HG03139 (cell line): Measurements from ENCODE around the gene FTCD.
"Not testable (repeated sequence)": the region's sequence is repeated elsewhere in the genome, so short reads cannot be mapped to it uniquely, and the experiment has no call there.

Source experiments
- ATAC-seq: cut with Tn5 transposase; IDR thresholded peaks from one replicate; pipeline ENCODE4 v1.9.1; 2021; ENCODE audit not compliant: unreplicated experiment

Gene FTCD

DNA sequence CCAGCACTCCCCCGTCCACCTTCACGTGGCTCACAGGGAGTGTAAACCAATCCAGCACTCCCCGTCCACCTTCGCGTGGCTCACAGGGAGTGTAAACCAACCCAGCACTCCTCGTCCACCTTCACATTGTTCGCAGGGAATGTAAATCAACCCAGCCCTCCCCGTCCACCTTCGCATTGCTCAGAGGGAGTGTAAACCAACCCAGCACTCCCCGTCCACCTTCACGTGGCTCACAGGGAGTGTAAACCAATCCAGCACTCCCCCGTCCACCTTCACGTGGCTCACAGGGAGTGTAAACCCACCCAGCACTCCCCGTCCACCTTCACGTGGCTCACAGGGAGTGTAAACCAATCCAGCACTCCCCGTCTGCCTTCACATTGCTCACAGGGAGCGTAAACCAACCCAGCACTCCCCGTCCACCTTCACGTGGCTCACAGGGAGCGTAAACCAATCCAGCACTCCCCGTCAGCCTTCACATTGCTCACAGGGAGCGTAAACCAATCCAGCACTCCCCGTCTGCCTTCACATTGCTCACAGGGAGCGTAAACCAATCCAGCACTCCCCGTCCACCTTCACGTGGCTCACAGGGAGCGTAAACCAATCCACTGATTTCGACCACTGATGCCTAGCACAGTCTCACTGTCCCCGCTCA is 14.9 kb downstream of the FTCD start:
- not testable (repeated sequence) for ATAC-seq

DNA sequence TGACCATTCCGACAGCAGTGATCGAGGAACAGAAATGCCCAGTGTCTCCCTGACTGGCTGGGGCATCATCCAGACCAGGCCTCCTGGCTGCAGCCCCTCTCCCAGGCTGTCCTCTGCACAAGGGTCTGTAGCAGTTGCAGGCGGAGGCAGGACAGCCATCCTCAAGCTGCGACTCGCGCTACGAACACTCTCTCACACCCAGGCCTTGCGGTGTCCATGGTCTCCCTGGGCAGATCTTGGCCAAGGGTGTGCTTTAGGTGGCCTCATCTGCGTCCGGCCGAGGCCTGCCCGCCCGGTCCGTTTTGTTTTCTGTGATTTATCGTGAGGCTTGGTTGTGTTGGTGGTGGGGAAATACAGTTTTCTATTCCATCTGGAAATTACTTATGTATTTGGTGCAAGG is 15.7 kb downstream of the FTCD start:
- no peak for ATAC-seq

DNA sequence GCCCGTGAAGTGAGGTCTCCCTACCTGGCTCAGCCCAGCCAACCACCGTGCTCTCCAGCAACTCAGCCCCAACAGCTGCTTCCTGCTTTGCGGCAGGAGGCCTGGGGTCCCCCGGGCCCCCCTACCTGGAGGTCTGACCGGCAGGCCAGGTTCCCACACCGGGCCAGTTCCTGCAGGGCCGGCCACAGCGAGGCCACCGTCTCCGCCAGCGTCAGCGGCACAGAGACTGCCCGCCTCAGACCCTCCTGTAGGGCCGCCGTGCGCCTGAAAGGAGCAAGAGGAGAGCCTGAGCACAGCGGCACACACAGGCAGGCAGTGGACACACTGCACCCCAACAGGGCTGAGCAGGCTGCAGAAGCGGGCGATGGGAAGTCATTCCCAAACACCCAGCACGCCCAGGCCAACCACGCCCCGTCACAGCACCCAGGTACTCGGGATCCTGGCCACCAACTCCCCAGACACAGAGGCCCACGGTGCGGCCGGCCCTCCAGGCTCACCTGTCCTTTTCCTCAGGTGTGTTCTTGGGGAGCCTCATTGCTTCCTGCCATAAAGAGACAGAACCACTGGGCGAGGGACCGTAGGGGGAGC is 16.9 kb downstream of the FTCD start:
- no peak for ATAC-seq

DNA sequence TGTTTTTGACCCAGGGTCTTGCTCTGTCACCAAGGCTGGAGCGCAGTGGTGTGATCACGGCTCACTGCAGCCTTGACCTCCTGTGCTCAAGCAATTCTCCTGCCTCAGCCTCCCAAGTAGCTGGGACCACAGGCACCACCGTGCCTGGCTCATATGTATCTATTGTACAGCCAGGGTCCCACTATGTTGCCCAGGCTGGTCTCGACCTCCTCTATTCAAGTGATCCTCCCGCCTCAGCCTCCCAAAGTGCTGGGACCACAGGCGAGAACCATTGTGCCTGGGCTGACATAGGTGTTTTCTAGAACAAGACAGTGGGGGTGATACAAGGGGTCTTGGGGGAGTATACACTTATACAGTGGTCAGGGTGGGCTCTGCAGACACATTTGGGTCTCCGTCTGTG is 17.5 kb downstream of the FTCD start:
- no peak for ATAC-seq

DNA sequence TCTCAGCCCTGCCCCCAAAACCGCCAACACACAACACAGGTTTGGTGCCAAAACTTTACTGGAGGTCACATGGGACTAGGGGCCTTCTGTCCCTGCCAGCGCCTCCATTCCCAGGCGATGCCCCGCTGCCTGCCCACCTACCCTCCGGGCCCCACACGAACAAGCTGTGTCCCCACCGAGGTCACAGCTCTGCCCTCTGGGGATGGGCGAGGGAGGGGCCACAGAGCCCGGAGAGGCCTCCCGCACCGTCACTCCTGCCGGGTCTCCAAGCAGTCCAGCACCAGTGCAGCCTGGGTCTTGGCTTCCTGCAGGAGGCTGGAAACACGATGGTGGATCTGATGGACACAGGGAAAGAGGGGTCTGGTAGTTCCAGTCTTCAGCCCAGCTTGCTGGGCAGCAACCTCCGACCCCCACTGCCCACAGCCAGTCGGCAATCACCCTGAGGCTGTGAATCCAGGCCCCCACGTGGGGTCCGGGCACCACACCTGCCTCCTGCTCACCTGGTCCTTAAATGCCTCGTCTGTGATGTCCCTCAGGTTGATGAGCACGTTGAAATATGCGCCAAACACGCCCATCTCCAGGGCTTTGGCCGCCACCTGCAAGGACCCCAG is 18.5 kb downstream of the FTCD start:
- ATAC-seq = no peak

DNA sequence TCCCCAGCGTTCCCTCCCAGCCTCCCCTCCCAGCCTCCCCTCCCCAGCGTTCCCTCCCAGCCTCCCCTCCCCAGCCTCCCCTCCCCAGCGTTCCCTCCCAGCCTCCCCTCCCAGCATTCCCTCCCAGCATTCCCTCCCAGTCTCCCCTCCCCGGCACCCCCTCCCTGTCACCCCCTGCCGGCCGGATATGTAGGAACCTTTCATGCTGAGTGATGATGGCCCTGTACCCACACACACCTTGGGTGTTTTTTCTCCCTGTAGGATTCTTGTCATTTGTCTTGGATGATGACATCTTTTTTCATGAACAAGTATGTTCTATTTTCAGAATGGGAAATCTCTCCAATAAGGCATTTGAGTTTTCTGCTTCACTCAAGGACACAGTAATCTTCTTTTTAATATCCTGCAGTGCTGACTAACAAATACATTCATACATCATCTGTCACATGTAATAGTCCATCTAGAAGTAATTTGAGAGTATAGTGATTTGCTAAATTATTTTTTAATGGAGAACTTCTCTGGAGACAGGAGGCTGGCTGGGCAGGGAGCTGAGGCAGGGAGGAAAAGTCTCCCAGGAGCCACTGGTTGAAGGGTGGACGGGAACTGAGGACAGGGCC is 19.5 kb downstream of the FTCD start:
- ATAC-seq = no peak

DNA sequence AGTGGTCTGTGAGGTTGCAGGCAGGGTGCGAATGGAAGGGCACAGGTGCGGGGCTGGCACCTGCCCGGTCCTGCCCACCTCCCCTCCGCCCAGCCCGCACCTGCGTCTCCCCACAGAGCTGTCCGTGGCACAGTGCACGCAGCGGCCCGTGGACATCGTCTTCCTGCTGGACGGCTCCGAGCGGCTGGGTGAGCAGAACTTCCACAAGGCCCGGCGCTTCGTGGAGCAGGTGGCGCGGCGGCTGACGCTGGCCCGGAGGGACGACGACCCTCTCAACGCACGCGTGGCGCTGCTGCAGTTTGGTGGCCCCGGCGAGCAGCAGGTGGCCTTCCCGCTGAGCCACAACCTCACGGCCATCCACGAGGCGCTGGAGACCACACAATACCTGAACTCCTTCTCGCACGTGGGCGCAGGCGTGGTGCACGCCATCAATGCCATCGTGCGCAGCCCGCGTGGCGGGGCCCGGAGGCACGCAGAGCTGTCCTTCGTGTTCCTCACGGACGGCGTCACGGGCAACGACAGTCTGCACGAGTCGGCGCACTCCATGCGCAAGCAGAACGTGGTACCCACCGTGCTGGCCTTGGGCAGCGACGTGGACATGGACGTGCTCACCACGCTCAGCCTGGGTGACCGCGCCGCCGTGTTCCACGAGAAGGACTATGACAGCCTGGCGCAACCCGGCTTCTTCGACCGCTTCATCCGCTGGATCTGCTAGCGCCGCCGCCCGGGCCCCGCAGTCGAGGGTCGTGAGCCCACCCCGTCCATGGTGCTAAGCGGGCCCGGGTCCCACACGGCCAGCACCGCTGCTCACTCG is 23.3 kb downstream of the FTCD start:
- ATAC-seq = no peak

DNA sequence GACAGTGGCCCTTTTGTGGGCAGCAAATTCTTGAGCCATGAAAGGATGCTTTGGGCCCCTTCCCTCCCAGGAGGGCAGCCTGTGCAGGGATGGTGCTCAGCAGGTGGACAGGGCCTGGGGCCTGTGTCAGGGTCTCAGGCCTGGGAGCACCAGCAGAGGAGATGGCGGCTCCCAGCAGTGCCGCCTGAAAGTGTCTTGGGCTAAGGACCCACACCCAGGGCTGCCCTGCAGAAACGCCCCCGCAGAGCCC is 23.9 kb downstream of the FTCD start:
- ATAC-seq = no peak

DNA sequence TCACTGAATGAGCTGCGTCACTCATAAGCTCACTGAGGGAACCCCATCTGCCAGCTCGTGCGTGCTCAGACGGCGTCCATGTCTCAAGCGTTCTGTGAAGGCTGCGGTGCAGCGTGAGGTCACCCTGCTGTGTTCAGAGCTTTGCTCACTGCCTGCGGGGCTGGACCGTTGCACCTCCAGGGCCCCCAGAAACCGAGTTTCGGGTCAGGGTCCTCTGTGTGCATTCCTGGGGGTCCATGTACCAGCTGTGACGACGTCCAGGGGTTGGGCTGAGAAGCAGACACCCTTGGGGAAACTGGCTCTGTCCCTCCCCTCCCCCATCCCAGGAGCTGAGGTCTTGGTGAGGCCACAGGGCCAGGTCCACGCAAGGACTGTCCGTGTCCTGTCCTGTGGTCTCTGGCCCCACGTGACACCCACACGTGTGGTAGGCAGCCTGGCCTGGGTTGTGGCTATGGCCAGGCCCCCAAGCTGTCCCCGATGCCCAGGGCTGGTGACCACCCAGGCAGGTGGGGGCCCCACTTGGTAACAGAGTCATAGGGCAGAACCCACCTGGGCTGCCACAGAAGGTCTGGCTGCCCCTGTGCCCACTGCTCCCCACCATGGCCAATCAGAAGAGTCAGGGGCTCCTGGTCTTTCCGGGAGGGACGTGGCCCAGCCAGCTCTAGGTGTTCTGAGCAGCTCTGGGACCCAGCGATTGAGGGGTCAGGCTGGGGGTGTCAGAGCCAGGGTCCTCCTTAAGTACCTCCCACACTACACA is 24.4 kb downstream of the FTCD start:
- ATAC-seq = no peak

DNA sequence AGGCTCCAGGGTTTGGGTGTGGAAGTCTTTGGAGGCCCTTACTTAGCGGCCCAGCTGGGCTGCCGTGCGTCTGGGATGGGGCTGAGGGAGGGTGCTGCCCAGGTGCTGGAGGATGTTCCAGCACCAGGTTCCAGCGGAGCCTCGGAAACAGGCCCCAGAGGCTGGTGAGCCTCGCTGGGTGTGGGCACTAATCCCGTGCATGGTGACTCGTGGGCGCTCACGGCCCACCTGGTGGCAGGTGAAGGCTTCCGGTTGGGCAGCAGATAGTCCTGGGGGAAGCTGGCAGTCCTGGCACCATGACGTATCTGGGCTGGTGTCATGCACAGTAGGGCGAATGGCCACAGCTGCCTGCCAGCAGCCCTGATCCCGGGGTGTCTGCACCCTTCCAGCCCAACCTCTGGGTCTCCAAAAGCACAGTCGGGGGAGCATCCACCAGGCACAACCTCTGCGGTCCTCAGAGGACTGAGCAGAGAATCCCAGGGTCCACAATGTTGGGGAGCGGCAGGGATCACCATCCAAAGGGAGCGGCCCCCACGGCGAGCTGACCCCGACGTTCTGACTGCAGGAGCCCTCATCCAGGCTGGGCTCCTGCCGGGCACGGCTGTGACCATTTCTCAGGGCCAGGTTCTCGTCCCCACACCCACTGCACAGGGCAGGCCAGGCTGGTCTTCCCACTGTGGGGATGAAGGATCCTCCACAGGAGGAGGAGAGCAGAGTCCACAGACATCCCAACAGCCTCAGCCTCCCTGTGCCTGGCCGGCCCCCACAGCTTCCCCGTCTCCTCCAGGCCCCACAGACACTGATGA is 25.3 kb downstream of the FTCD start:
- ATAC-seq = no peak

DNA sequence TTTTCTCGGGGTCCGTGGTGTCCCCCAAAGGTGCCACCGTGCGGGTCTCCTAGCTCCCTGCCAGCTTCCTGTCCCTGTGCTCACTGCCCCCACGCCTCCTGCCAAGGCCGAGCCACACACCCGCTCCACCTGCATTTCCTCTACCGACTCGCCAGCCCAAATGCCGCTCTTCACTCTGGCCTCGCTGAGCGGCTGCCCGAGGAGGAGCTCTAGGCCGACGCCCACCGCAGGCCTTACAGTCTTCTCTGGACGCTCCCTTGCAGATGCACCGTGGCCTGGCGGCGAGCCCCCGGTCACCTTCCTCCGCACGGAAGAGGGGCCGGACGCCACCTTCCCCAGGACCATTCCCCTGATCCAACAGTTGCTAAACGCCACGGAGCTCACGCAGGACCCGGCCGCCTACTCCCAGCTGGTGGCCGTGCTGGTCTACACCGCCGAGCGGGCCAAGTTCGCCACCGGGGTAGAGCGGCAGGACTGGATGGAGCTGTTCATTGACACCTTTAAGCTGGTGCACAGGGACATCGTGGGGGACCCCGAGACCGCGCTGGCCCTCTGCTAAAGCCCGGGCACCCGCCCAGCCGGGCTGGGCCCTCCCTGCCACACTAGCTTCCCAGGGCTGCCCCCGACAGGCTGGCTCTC is 26.3 kb downstream of the FTCD start:
- no peak for ATAC-seq

DNA sequence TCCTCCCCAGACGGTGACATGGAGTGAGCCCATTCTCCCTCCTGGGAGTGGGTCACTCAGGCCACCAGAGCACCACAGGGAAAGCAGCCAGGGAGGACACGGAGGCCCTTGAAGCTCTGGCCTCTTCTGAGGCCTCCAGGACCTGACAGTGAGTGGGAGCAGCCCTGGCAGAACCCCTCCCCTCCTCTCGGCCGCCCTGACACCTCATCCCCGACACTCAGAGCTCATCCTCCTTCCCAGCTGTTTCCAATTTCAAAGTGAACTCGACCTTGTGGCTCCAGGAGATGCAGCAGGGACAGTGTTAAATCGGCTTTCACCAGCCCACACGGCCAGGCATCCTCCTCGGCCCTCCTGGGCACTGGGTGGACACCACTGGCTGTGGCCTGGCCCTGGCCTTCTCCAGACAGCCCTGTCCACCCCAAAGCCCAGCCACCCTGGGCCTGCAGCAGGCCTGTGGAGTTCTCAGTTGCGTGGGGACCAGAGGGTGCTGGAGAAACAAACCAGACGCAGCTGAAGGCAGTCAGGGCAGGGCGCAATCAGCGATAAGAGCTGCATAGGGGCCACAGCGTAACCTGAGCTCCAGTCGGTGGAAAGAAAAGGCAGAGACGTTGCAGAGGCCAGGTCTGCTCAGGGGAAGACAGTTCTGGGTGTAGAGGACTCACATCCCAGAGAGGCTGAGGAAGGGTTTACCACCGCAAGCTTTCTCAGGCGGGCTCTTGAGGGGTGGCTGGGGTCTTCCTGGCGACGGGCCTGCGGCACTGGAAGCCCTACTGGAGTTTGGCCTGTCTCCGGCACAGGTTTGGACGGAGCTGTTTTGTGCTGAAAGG is 27.1 kb downstream of the FTCD start:
- ATAC-seq = no peak

DNA sequence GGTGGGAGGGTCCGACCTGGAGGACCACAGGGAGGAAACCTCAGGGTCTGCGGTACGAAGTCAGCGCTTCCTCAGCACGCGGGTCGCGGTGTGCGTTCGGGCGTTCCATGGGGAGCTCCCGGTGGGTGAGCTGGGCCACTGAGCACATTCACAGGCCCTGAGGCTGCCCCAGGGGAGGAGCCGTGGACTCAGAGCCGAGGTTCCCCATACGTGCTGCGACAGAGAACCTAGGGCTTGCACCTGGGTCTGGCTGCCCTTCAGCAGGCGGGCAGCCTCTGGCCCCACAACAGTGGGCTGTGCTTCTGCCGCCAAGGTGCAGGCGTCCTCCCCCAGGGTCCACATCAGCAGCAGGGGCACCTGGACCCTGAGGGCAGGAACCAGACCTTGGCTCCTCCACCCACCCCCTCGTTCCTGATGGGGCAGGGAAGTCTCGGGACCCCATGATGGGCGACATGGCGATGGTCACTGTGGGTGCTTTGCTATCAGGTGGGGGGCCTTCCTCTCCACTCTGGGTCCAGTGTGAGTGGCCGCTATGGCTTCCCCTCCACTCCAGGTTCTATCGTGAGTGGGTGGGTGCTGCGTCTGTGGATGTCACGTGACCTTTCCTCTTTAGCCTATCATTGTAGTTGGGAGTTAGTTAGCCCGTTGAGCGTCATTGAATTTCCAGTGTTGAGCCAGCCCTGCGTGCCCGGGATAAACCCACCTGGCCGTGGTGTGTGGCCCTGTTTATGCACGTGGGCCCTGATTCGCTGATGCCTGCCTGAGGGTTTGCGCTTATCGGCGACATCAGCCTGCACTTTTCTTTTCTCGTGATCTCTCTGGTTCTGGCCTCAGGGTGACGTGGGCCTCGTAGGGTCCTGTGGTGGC is 27.9 kb downstream of the FTCD start:
- no peak for ATAC-seq

DNA sequence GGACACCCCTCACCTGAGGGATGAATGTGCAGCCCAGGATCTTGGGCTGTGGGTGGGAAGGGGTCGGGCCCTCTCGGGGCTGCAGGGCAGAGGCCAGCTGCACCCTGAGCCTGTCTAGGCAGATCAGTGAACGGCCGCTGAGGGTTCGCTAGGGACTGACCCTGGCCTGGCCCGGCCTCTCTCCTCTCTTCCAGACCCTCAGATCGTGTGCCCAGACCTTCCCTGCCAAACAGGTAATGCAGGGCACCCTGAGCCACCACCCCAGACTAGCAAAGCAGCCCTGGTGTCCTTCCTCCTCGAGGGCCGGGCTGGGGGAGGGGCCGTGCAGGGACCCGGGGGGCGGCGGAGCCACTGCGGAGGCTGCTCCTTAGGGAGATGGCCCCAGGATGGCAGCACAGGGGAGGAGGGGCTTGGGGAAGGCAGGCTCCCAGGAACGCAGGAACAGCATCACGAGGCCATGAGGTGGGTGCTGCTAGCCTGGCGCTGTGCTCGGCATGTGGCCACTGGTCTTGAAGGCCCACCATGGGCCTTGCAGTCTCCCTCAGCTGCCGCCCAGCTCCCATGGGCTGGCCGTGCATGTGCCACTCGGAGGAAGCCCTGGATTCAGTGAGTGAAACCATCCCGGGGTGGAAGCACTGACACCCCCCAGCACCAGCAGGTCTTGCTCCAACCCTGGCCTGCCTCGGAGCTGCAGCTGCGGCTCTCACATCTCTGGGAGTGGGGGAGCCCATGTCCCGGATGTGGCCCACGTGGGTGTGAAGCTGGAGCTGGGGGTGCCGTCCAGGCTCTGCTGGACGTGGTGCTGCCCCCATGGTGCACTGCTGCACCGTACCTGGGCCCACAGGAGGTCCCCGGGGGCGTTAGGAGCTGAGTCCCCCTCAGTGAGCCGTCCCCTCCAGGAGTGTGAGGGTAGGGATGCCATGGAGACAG is 28.8 kb downstream of the FTCD start:
- no peak for ATAC-seq

DNA sequence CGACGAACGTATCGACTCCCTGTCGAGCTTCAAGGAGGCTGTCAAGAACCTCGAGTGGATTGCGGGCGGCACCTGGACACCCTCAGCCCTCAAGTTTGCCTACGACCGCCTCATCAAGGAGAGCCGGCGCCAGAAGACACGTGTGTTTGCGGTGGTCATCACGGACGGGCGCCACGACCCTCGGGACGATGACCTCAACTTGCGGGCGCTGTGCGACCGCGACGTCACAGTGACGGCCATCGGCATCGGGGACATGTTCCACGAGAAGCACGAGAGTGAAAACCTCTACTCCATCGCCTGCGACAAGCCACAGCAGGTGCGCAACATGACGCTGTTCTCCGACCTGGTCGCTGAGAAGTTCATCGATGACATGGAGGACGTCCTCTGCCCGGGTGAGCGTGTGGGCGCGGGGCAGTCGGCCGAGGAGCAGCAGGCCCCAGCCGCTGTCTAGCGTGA is 29.5 kb downstream of the FTCD start:
- no peak for ATAC-seq

DNA sequence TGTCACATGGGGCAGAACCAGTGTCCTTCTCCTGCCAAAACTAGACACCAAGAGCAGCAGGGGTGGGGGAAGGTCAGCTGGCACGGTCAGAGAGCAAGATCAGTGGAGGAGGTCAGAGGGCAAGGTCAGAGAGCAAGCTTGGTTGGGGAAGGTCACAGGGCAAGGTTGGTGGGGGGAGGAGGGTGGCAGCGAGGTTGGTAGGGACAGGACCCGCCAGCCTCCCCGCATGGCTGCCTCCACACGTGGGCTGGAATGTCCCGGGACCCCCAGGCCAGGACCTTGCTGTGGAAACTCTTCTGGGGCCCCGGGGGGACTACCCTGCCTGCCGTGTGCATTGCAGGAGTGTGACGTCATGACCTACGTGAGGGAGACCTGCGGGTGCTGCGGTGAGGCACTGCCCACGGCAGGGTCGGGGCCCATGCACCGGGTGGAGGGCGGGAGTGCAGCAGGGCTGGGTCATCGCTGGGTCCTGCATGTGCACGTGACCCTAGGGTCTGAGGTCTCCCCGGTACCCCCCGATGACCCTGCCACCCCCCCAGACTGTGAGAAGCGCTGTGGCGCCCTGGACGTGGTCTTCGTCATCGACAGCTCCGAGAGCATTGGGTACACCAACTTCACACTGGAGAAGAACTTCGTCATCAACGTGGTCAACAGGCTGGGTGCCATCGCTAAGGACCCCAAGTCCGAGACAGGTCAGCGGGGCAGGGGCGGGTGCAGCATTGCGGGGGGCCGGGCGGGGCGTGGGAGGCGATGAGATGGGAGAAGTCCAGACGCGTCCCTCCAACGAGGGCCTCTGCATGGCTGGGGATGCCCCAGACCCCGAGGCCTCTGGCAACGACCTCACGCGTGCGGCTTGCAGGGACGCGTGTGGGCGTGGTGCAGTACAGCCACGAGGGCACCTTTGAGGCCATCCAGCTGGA is 30.2 kb downstream of the FTCD start:
- ATAC-seq = no peak
